ES-I3 (cell line): Measurements from ENCODE around the gene GTF3C1.

ENCODE experiments used
- H3K36me3 ChIP-seq: 2 replicates; pipeline ENCODE4 v1.6.1; 2013; ENCODE audit warnings: mild to moderate bottlenecking, low read length, control low read depth, moderate library complexity; ENCODE audit not compliant: insufficient read depth
- H3K4me1 ChIP-seq: 2 replicates; pipeline ENCODE4 v1.6.1; 2013; ENCODE audit warnings: mild to moderate bottlenecking, control low read depth, low read length; ENCODE audit not compliant: insufficient read depth
- H3K9ac ChIP-seq: 2 replicates; pipeline ENCODE4 v1.6.1; 2013; ENCODE audit warnings: low read depth, mild to moderate bottlenecking, low read length, moderate library complexity
- H3K9me3 ChIP-seq: 2 replicates; pipeline ENCODE4 v1.6.1; 2013; ENCODE audit warnings: mild to moderate bottlenecking, low read length, moderate library complexity; ENCODE audit not compliant: control insufficient read depth, insufficient read depth

GTF3C1 gene

DNA sequence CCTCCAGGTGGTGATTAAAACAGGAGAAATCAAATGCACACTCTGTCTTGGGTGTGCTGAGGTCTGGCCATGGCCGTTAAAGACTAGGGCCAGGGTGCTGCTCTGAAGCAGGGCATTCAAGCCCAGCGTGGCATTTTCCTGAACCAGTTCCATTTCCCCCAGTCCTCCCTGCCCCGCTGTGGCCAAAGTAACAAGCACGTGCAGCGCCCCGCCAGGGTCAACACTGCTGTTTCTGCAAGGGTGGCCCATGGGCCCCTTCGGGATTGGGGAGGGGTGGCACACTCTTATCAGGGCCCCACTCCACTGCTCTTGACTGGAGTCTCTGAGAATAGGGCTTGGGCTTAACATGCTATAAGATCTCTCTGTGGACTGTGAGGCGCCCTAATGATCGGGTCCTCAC lies 74.8 kb downstream of the GTF3C1 start:
- no peaks in the 10 kb centered on the region for H3K4me1 ChIP-seq
- H3K36me3 ChIP-seq = peaks cover 25% of the 10 kb centered on the region
- H3K9ac ChIP-seq = no peak overlapping the region
- no peaks in the 10 kb centered on the region for H3K9me3 ChIP-seq

DNA sequence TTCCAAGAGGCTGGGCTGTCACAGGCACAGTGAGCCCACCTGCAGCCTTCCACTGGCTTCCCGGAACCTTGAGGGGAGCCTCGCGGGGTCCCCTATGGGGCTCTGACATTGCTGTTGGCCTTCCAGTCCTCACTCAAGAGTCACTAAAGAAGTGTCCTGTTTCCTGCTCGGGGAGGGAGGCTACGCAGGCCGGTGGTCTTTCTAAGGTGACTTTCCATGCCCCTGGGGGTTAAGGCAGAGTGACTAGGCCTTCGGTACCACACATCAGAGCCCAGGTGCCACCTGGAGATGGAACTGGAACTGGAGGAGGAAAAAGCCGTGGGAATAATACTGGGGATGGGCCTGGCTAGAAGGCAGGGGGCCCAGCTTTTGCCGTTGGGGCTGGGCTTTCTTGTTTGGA lies 75.7 kb downstream of the GTF3C1 start:
- Histone ChIP-seq H3K4me1 (no peaks in the 10 kb centered on the region), H3K9ac (no peak overlapping the region)

DNA sequence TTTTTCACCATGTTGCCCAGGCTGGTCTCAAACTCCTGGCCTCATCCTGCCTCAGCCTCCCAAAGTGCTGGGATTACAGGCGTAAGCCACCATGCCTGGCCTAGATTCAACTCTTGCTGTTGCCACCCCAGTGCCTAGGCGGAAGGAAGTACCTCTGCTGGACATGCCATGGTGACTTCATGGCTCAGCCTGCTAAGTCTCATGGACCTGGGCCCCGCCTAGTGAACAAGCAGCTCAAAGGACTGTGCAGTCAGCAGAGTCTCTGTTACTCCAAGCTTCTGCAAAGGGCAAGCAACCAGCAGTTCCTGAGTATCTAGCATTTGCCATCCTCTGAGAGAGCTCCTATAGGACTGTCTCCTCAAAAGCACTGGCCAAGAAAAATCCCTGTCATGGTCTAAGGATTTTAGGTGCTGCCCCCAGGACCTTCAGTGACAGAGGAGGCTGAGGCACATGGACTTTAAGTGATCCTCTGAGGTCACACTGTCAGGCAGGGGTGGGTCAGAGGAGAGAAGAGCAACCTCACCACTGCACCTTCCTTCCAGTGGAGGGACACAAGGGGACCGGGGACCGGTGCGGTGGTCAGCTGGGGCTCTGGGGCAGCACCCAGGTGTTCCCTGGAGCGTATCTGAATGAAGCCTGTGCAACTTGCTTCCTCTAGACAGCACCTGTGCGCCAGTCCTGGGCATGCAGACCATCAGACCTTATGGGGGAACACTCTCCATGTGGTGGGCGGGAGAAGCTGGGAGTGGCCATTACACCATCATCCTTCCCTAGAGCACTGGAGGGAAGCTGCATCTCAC lies 76.4 kb downstream of the GTF3C1 start:
- no peaks in the 10 kb centered on the region for H3K9me3 ChIP-seq
- H3K4me1 ChIP-seq = no peaks in the 10 kb centered on the region
- H3K36me3 ChIP-seq = peaks cover 26% of the 10 kb centered on the region
- no peak overlapping the region for H3K9ac ChIP-seq

More for the DNA sequence above, 75.7 kb downstream of the GTF3C1 start:
- Histone ChIP-seq H3K9me3 (no peaks in the 10 kb centered on the region), H3K36me3 (peaks cover 25% of the 10 kb centered on the region)

DNA sequence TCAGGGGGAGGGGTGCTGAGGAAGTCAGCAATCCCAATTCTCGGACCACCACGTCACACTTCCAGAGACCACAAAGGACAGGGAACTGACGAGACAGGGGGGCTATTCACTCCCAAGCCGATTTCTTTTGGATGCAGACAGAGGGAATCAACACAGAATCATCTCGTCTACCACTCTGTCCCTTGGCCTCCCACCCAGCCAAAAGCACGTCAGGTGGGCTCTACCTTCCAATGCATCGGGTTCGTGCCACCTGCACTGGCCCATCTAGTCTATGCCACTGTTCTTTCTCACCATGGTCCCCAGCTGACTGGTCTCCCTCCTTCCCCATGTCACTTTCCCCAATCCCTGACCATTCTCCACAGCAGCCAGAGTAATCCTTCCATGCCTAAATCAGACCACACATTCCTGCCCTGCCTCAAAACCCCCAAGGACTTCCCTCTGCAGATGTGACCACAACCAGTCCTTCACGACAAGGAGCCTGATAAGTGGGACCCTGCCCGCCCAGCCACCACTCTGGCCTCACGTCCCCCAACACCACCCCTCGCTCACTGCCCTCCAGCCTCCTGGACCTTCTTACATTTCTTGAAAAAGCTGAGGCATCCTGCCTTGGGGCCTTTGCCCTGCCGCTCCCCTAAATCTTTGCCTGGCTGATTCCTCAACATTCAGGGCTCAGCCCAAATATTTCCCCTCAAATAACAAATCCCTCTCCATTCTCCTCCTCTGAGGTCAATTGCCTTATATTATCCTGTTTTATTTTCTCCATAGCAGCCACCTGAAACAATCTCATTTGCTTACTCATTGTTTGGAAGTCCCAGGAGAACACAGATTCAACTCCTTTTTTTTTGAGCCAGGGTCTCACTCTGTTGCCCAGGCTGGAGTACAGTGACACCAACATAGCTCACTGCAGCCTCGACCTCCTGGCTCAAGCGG lies 77.4 kb downstream of the GTF3C1 start:
- no peaks in the 10 kb centered on the region for H3K9me3 ChIP-seq
- H3K9ac ChIP-seq = no peak overlapping the region
- no peaks in the 10 kb centered on the region for H3K4me1 ChIP-seq
- H3K36me3 ChIP-seq = peaks cover 29% of the 10 kb centered on the region

DNA sequence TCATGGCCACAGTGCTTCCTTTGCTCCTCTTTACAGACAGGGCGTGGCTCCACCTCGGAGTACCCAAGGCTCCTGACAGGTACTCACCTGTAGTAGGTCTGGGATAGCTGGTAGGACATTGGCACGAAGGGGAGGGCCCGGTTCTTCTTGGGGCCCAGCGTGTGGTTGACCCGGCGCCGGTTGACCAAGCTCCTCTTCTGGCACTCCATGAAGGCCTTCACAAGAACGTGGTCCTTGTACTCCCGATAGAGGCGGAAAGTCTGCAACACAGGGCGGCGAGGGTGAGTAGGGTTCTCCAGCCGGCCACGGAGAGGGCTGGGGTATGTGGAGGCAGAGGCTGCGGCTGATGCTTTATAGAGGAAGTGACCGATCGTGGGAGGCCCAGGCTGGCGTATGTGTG lies 78.1 kb downstream of the GTF3C1 start:
- Histone ChIP-seq H3K9ac (no peak overlapping the region), H3K36me3 (peaks cover 35% of the 10 kb centered on the region), H3K4me1 (no peaks in the 10 kb centered on the region), H3K9me3 (no peaks in the 10 kb centered on the region)

DNA sequence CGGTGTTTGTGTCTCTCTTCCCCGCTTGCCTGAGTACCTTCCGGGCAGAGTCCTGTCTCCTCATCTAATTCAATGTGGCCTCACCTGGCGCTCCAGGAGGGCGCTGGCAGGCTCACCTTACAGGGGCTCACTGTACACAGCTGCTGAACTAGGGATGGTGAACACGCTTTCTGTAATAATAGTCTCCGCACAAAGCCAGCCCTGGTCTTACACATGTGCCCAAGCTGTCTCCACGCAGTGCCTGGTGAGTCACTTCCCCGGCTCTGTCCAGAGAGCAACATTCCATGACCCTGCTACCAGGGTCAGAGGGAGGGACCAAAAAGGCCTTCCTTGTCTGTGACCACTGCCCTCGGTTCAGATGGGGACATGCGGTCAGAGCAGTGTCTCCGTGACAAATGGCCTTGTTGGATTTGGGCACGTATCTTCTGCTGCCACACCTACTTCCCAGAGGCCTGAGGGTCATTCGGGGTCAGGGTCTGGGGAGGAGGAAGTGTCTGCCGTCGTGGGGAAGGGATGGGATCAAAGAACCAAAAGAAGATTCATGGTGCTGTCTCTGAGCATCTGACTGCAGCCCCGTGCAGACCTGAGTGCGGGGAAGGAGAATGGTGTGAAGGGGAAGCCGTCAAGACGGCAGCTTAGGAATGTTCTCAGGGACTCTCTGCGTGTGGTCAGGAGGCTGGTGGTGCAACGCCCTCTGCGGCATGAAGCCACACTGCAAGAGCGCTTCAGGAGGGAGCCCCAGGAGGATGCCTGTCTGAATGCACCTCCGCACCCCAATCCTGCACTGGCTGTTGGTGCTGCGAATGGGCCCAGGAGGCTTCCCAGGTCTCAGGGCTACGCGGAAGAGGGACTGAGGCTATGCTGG lies 78.9 kb downstream of the GTF3C1 start:
- no peaks in the 10 kb centered on the region for H3K9me3 ChIP-seq
- peaks cover 34% of the 10 kb centered on the region for H3K36me3 ChIP-seq
- no peaks in the 10 kb centered on the region for H3K4me1 ChIP-seq
- no peak overlapping the region for H3K9ac ChIP-seq

DNA sequence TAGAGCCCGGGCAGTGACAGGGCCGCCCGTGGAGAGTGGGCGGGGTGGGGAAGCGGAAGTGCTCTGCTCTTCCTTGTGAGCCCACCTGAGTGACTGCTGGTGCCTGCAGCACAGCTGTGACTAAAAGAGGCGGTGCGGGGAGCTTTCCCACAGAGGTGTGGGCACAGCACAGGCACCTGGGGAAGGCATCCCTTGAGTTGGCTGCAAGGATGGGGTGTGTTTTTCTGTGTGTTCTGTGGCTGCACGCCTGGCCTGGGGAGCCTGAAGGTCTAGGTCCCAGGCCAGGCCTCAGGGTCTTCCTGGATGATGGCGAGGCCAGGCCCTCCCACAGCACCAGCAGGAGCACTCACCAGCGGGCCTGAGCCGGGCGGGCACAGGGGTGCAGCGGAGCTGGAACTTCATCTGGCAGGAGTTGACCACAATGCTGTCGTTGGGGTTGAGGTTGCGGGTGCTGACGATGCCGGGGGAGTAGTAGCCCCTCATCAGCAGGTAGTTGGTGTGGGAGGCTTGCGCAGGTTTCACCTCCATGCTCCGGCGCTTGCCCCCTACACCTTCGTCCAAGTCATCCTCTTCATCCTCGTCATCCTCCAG lies 80.7 kb downstream of the GTF3C1 start:
- Histone ChIP-seq H3K9ac (no peak overlapping the region), H3K4me1 (no peaks in the 10 kb centered on the region), H3K9me3 (no peaks in the 10 kb centered on the region), H3K36me3 (peaks cover 36% of the 10 kb centered on the region)

DNA sequence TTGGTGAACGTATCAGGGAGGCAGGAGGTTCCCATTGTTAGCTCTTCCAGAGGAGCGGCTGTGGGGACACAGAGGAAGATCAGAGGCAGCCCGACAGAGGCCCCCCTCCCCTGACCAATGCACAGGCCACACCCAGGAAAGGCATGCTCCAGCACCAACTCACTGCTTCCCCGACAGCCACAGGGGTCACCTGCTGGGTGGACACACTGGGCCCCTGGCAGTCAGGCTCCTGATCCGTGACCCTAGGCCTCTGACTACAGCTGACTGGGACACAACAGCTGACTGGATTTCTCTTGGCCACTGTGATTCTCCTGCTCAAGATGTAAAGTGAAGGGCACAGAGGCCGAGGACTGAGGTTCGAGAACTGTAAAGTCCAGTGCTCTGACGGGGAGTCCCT lies 84.2 kb downstream of the GTF3C1 start:
- Histone ChIP-seq H3K36me3 (peaks cover 32% of the 10 kb centered on the region), H3K9ac (no peak overlapping the region), H3K4me1 (no peaks in the 10 kb centered on the region), H3K9me3 (no peaks in the 10 kb centered on the region)

DNA sequence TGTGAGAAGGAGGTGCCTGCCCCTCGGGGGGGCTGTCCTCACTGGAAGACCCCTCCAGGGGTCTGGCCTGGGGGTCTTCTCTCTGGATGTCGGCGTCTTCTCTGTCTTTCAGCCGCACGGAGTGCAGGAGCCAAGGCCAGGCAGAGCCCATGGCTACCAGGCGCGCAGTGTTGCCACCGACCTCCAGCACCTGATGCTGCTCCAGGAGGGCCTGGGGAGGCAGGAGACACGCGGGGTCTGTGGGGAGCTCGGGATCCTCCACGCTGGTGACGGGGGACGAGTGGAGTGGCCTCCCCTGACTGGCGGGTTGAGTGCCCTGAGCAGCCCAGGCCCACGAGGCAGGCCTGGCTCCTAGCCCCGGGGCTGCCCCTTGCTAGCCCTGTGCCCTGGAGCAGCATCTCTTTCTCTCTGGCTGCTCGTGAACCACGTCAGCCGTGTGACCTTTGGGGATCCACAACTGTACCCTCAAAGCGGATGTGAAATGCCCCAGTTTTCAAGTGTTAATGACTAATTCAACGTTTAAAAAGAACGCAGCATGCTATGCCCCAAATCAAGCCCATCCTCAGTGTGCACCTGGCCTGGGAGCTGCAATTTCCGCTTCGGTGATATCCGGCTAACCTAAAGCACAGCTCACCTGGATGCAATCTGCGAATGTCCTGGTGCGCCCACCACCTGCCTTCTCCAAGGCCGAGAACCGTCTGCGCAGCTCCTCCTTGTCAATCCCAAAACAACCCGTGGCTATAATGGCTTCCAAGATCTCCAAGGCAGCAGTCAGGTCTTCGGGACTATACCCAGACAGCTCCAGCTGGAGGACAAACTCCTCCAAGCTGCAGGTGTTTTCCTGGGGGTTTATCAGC lies 84.9 kb downstream of the GTF3C1 start:
- H3K36me3 ChIP-seq = peaks cover 34% of the 10 kb centered on the region
- no peaks in the 10 kb centered on the region for H3K4me1 ChIP-seq
- no peaks in the 10 kb centered on the region for H3K9me3 ChIP-seq
- no peak overlapping the region for H3K9ac ChIP-seq

DNA sequence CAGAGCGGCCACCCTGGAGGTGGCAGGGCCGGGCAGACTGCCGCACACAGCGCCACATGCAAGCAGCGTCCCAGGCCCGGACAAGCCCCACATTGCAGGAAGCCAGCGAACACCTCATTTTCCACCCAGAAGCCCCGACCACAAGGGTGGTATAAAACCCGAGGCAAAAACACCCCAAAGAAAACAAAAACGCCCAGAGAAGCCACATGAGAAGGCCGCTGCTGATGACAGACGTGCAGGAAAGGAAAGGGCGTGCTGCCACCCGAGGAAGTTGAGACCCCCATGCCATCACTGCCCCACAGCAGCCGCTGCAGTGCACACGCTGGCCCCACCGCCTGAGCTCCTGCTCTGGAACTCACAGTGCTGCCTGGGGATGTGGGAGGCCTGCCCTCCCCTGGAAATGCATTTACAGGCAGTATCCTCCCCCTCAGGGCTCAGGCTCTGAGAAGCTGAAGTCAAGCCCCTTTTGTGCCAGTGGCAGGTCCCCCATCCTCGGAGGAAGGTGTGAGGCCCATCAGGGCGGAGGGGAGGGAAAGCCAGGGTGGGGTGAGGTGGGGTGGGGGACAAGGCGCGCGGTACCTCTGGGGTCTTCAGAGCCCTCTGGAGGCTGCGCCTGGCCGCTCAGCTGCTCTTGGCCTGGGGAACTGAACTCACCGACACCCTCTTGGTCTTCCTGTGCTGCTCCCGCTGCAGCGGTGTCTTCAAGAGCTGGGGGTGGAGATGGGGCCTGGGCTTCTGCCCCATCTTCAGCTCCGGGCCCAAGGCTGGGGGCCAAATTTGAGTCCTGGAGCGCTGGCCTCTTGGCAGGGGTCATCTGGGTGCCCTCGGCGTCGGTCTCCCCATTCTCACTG lies 85.7 kb downstream of the GTF3C1 start:
- H3K9ac ChIP-seq = no peak overlapping the region
- peaks cover 33% of the 10 kb centered on the region for H3K36me3 ChIP-seq
- H3K4me1 ChIP-seq = no peaks in the 10 kb centered on the region
- H3K9me3 ChIP-seq = no peaks in the 10 kb centered on the region

DNA sequence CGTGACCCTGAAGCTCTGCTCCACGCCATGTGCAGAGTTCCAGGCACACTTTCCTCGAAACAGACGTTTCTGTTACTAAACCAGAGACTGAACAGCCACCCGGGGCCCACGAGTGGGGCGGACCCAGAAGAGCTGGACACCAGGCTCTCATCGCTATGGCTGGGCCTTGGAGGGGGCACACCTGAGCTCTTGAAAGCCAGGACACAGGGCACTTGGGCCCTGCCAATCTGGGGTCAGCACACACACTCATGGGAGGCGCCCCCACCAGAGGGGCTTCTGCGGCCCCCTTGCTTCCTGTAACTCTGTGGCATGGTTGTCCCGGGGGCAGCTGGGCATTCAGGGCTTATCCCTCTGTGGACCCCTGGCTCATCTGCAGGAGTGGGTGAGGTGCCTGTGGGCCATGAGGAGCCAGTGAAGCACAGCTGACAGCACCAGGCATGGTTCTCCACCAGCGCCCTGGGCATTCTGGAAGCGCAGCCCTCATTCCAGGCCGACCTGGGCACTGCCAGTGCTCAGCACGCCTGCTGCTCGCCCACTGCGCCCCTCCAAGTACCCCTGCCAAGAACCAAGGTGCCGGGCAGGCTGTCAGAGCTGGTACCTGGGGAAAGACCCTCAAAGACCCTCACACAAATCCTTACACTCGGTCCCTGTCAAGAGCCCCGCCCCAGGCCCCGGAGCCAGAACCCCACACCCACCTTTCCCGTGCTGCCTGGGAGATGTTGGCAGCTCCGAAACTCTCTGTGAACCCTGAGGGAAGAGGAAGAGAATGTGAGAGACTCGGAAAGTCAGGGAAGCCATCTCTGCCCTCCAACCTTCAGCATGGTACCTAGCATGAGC lies 86.6 kb downstream of the GTF3C1 start:
- peaks cover 28% of the 10 kb centered on the region for H3K36me3 ChIP-seq
- H3K9me3 ChIP-seq = no peaks in the 10 kb centered on the region
- H3K9ac ChIP-seq = no peak overlapping the region
- no peaks in the 10 kb centered on the region for H3K4me1 ChIP-seq
